ENCODE data around the gene BORCS6. TPM values are rescaled to one million over a fixed set of nuclear protein-coding genes. Genes with fewer than 3 reads are reported as not detected.

The BORCS6 gene
- total and polyA plus RNA-seq, 2 of the 4 experiments (the other 2 are of a cell fraction) = 2.7 to 3.3 TPM

DNA sequence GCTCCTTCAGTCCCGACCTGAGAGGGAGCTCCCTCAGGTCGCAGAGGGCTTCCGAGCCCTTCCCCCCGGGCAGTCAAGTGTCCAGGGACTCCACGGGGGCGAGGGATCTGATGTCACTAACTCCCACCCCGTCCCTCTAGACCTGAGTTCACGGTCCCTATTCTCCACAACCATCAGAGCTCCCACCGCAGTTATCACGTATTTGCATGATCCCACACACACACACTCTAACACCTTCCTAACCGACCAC is 34.1 kb downstream of the BORCS6 start:
- H2BK120ac ChIP-seq (ENCODE audit: low read depth, low read length) = no peak overlapping the region
- peak overlapping the region; percentile 87 for H3K4me2 ChIP-seq (ENCODE audit: low read depth, low read length)
- intact Hi-C loops (cut with micrococcal nuclease) = loop anchor here (1.0 to 5.0 kb wide), 3 partner anchors 31 to 74 kb away; no protein-coding TSS in a partner anchor
- H3K9me3 ChIP-seq (ENCODE audit: control insufficient read depth, insufficient read depth, low read length) = no peaks in the 10 kb centered on the region
- H4K91ac ChIP-seq (ENCODE audit: insufficient read depth, low read depth, low read length) = peak overlapping the region; percentile 17; the same call in 1 of the 2 replicates
- peaks cover 3 to 44% of the 10 kb centered on the region in 2 experiments; a peak in 3 of 4 replicates for H3K79me1 ChIP-seq (ENCODE audit: low read depth in 1 of 2, low read length in 2 of 2)
- peak overlapping the region; percentile 21; the same call in 1 of the 2 replicates for H3K18ac ChIP-seq (ENCODE audit: low read depth, low read length)
- peak overlapping the region; percentile 89 for H2AFZ ChIP-seq (replicated peaks; ENCODE audit: low read length, poor library complexity)
- H3K27ac ChIP-seq (ENCODE audit: insufficient read depth, low read length) = peak overlapping the region; percentile 45
- in situ Hi-C loops (cut with MboI; ENCODE audit: low sequenced_read_pairs) = loop anchor here (25.0 kb wide), 1 partner anchor 919 kb away; the partner anchor contains the start of genes DVL2, GABARAP and PHF23
- peaks cover 8% of the 10 kb centered on the region for H4K20me1 ChIP-seq (ENCODE audit: insufficient read depth, low read length)
- H3K23ac ChIP-seq (ENCODE audit: low read depth, low read length) = peak overlapping the region; percentile 84; the same call in 1 of the 2 replicates
- H2BK5ac ChIP-seq (ENCODE audit: low read depth, low read length, poor library complexity, severe bottlenecking) = peak overlapping the region; percentile 75
- peak overlapping the region; percentile 69 for H3K4me3 ChIP-seq (ENCODE audit: insufficient read depth, low read depth, low read length)
- DNase-seq (no peak), ATAC-seq (ENCODE audit: low read depth) (no peak)
- H3K4ac ChIP-seq (ENCODE audit: low read depth, low read length) = peak overlapping the region; percentile 65
- H3K4me1 ChIP-seq (ENCODE audit: control insufficient read depth, insufficient read depth, low read length) = peaks cover 20% of the 10 kb centered on the region
- peaks cover 18% of the 10 kb centered on the region for H3K9me1 ChIP-seq (ENCODE audit: insufficient read depth, low read length)
- dilution Hi-C loops (cut with HindIII; ENCODE audit: low sequenced_read_pairs, unreplicated experiment) = no loop called here
- ChIA-PET CTCF (interaction anchor here (0.8 to 1.2 kb wide), 2 partner anchors 18 to 81 kb away, joined by 4 to 7 read pairs; no protein-coding TSS in a partner anchor), POLR2A (ENCODE audit: unreplicated experiment) (interaction anchor here (1.4 kb wide), 1 partner anchor 17 kb away, joined by 8 read pairs; no protein-coding TSS in a partner anchor)
- peak overlapping the region; percentile 54; the same call in 1 of the 2 replicates for H2AK5ac ChIP-seq (ENCODE audit: low read depth, low read length)
- no peak overlapping the region for H3K56ac ChIP-seq (ENCODE audit: extremely low read depth, insufficient read depth, low read length)
- H3K14ac ChIP-seq (replicated peaks; ENCODE audit: low read depth, low read length) = no peak overlapping the region
- TF ChIP-seq RFX5 (IDR thresholded peaks at IDR 0.05; ENCODE audit: low read depth, low read length) (no peak), CHD1 (IDR thresholded peaks at IDR 0.05; ENCODE audit: low read depth, low read length) (peak; percentile 94; the same call in 1 of the 2 replicates)
- H2BK20ac ChIP-seq (ENCODE audit: low read depth, low read length) = no peak overlapping the region
- no peak overlapping the region for H4K5ac ChIP-seq (ENCODE audit: low read depth, low read length)
- WGBS, 2 experiments (ENCODE audit: extremely low coverage in 2 of 2, insufficient read length in 1 of 2) = 1% methylated on average over 7 of the region's 11 CpGs; no CpG with 5 or more reads in 1 of the 2 experiments
- no peaks in the 10 kb centered on the region for H3K27me3 ChIP-seq (ENCODE audit: control insufficient read depth, insufficient read depth, low read length)
- peak overlapping the region; percentile 55 for H3K9ac ChIP-seq (ENCODE audit: low read depth, low read length)
- H4K8ac ChIP-seq (ENCODE audit: low read depth in 2 of 2, low read length in 2 of 2) = peak overlapping the region in 1 of 2 experiments; percentile 75; a peak in 2 of 4 replicates
- no TSS peak for BruUV-seq (replicated peaks)
- no peak overlapping the region for H2BK15ac ChIP-seq (ENCODE audit: low read depth, low read length)
- peak overlapping the region; percentile 81 for H2AK9ac ChIP-seq (replicated peaks; ENCODE audit: low read depth, low read length, poor library complexity)
- H3K36me3 ChIP-seq (ENCODE audit: control insufficient read depth, insufficient read depth, low read length) = peaks cover 10% of the 10 kb centered on the region; the same call in 1 of the 2 replicates

Data from IMR-90 (cell line).